Activated CD4-positive, alpha-beta memory T cell treated with anti-CD3 and anti-CD28 coated beads, Interleukin-2, amount 10 ng/mL, durations not matched to agents 7 days and 5 days (primary cell): ENCODE results near the gene ZFX. TPM values are rescaled to one million over a fixed set of nuclear protein-coding genes. Genes with fewer than 3 reads are reported as not detected.
"Not testable (repeated sequence)": the region's sequence is repeated elsewhere in the genome, so short reads cannot be mapped to it uniquely, and the experiment has no call there.

Experiments
- CTCF ChIA-PET: fragments of 350-600 bp; sonication (Branson Sonifier 250); formaldehyde crosslinking; loops from one replicate; lab custom pipeline; 2021; ENCODE audit warnings: antibody characterized with exemption, inconsistent platforms; lab: Charles Lee
- POLR2A ChIA-PET: fragments of 350-600 bp; sonication (Branson Sonifier 250); formaldehyde crosslinking; loops from one replicate; lab custom pipeline; 2021; ENCODE audit warnings: antibody characterized with exemption; lab: Charles Lee
- DNase-seq: peaks from one replicate; pipeline ENCODE4 v3.0.0-alpha.2; 2020
- H3K27ac Mint-ChIP-seq: one replicate; pipeline ENCODE4 v1.8.0; 2021; ENCODE audit warnings: mild to moderate bottlenecking, mixed read lengths
- H3K27me3 Mint-ChIP-seq: one replicate; pipeline ENCODE4 v1.8.0; 2021; ENCODE audit warnings: mixed read lengths
- H3K36me3 Mint-ChIP-seq: one replicate; pipeline ENCODE4 v1.8.0; 2021; ENCODE audit warnings: low read depth, mixed read lengths
- H3K4me1 Mint-ChIP-seq: one replicate; pipeline ENCODE4 v1.8.0; 2021; ENCODE audit warnings: mixed read lengths
- H3K4me3 Mint-ChIP-seq: one replicate; pipeline ENCODE4 v1.8.0; 2021; ENCODE audit warnings: mild to moderate bottlenecking, mixed read lengths
- H3K9me3 Mint-ChIP-seq: one replicate; pipeline ENCODE4 v1.8.0; 2021; ENCODE audit warnings: mixed read lengths
- total RNA-seq, 2 experiments: library from RNA; stranded (reverse); gene quantifications; one replicate each; pipeline ENCODE4 v1.2.3, GENCODE V29; 2021

ZFX gene
- total RNA-seq, result 10 to 100 TPM; 40.8 to 43.3 TPM

DNA sequence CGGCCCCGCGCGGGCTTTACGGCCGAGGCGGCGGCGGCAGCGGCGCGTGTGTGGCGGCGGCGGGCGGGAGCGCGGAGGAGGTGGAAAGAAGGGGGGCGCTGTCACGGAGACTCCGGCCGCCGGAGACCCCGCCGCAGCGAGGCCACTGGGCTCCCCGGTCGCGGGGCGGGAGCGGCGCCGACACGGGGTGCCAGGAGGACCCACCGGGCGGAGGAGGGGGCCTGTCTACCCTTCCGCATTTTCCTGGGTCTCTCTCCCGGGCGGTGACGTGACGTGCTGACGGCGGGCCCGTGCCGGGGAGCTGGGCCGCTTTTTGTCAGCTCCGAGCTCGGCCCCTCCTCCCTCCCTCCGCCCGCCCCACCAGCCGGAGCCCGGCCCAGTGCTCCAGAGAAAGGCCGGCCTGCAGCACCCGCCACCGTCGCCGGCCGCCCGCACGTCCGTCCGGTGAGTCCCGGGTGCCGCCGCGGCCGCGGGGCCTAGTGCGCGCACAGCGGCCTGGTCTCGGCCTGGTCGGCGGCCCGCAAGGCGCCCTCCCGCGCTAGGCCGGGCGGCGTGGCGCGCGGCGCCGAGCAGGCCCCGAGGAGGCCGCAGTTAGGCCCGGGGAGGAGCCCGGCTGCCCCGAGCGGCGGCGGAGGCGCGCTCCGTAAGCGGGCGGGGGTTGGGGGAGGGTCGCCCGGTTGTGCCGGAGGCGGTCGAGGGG, at the start of gene ZFX:
TSS of gene ZFX (plus strand) at position 379 of the 700 bp plus-strand sequence. CDS start 23,014 bp downstream, outside the sequence.
- peaks cover 61% of the 10 kb centered on the region for H3K4me1 Mint-ChIP-seq
- POLR2A ChIA-PET, result interaction anchor here (1.0 to 1.4 kb wide), 3 partner anchors 96 to 366 kb away, joined by 3 to 5 read pairs (median 3); partner anchors contain the start of gene SAT1
- CTCF ChIA-PET, result interaction anchor here (0.5 kb wide), 1 partner anchor 216 kb away, joined by 3 read pairs; no protein-coding TSS in a partner anchor

GRCh38 chrX:24100713-24101112, 48.8 kb upstream of the ZFX start:
- H3K27ac Mint-ChIP-seq, result peak overlapping the region; percentile 18
- POLR2A ChIA-PET, result interaction anchor here (0.9 kb wide), 1 partner anchor 101 kb away, joined by 3 read pairs; no protein-coding TSS in a partner anchor

More for the DNA sequence above, at the start of gene ZFX:
- Mint-ChIP-seq H3K36me3 (peaks cover 29% of the 10 kb centered on the region), H3K9me3 (no peaks in the 10 kb centered on the region), H3K27me3 (no peaks in the 10 kb centered on the region), H3K27ac (peak within 1 kb of the TSS; percentile 92), H3K4me3 (peak within 1 kb of the TSS; percentile 84)
- DNase-seq, result peak; percentile 70

DNA sequence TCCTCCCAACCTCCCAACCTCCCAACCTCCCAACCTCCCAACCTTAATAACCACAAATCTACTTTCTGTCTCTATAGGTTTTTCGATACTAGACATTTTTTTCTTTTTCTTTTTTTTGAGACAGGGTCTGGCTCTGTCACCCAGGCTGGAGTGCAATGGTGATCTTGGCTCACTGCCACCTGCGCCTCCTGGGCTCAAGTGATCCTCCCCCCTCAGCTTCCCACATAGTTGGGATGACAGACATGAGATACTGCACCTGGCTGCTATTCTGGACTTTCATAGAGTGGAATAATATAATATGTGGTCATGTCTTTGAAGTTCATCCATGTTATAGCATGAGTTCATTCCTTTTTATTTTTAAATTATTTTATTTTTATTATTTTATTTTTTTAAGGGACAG, 39.5 kb upstream of the ZFX start:
- Mint-ChIP-seq H3K27me3 (no peaks in the 10 kb centered on the region), H3K4me3 (no peak overlapping the region), H3K9me3 (no peaks in the 10 kb centered on the region), H3K36me3 (no peaks in the 10 kb centered on the region), H3K4me1 (no peaks in the 10 kb centered on the region), H3K27ac (no peak overlapping the region)
- ChIA-PET CTCF (no interaction called here), POLR2A (no interaction called here)
- no peak for DNase-seq

More at GRCh38 chrX:24100713-24101112, 48.8 kb upstream of the ZFX start:
- CTCF ChIA-PET, result no interaction called here
- DNase-seq, result no peak
- H3K27me3 Mint-ChIP-seq, result no peaks in the 10 kb centered on the region
- no peaks in the 10 kb centered on the region for H3K9me3 Mint-ChIP-seq
- H3K4me1 Mint-ChIP-seq, result peaks cover 21% of the 10 kb centered on the region
- H3K4me3 Mint-ChIP-seq, result no peak overlapping the region
- H3K36me3 Mint-ChIP-seq, result no peaks in the 10 kb centered on the region

DNA sequence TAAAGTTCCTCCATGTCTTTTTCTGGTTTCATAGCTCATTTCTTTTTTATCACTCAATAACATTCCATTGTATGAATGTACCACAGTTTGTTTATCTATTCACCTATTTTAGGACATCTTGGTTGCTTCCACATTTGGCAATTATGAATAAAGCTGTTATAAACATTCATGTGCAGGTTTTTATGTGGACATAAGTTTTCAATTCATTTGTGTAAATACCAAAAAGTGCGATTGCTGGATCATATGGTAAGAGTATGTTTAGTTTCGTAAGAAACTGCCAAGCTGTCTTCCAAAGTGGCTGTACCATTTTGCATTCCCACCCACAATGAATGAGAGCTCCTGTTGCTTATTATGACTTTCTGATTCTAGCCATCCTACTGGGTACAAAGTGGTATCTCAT, 36.3 kb upstream of the ZFX start:
- H3K36me3 Mint-ChIP-seq, result no peaks in the 10 kb centered on the region
- no peaks in the 10 kb centered on the region for H3K27me3 Mint-ChIP-seq
- H3K4me1 Mint-ChIP-seq, result no peaks in the 10 kb centered on the region
- H3K4me3 Mint-ChIP-seq, result no peak overlapping the region
- no peak overlapping the region for H3K27ac Mint-ChIP-seq
- no peak for DNase-seq
- ChIA-PET CTCF (no interaction called here), POLR2A (no interaction called here)
- no peaks in the 10 kb centered on the region for H3K9me3 Mint-ChIP-seq

GRCh38 chrX:24117258-24117657, 32.3 kb upstream of the ZFX start:
- H3K27me3 Mint-ChIP-seq, result no peaks in the 10 kb centered on the region
- H3K4me3 Mint-ChIP-seq, result no peak overlapping the region
- no peaks in the 10 kb centered on the region for H3K4me1 Mint-ChIP-seq
- CTCF ChIA-PET, result no interaction called here
- H3K36me3 Mint-ChIP-seq, result no peaks in the 10 kb centered on the region
- DNase-seq, result no peak
- H3K9me3 Mint-ChIP-seq, result no peaks in the 10 kb centered on the region
- POLR2A ChIA-PET, result no interaction called here
- H3K27ac Mint-ChIP-seq, result no peak overlapping the region

DNA sequence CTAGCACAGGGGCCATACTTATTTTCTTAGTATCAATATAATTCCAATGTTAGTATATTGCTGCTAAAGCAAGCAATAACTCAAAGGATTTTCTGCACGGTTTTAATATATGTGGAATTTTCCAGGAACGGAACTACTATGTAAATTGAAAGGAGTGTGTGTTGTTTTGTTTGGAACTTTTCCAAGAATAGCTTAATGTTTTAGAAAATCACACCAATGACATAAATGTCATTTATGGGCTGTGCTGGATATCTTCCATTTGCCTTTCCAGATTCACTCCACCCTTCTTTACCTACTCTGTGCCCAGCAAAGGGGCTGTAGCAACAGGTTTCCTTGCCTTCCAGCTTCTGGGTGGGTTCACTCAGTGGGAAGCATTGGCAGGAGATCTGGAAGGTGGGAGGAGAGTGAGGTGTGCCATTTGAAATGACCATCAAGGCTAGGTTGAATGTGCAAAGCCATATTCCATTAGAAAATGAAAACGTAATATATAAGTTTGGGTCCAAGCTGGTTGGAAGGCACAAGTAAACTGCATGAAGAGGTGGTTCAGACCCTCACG, 25.2 kb upstream of the ZFX start:
- Mint-ChIP-seq H3K9me3 (no peaks in the 10 kb centered on the region), H3K4me3 (no peak overlapping the region), H3K4me1 (no peaks in the 10 kb centered on the region), H3K27me3 (no peaks in the 10 kb centered on the region), H3K36me3 (no peaks in the 10 kb centered on the region), H3K27ac (no peak overlapping the region)
- ChIA-PET CTCF (no interaction called here), POLR2A (no interaction called here)
- no peak for DNase-seq

GRCh38 chrX:24125028-24125612, 24.4 kb upstream of the ZFX start:
- no peak overlapping the region for H3K4me3 Mint-ChIP-seq
- CTCF ChIA-PET, result no interaction called here
- H3K27me3 Mint-ChIP-seq, result no peaks in the 10 kb centered on the region
- POLR2A ChIA-PET, result no interaction called here
- DNase-seq, result no peak
- H3K9me3 Mint-ChIP-seq, result no peaks in the 10 kb centered on the region
- H3K27ac Mint-ChIP-seq, result no peak overlapping the region
- H3K4me1 Mint-ChIP-seq, result no peaks in the 10 kb centered on the region
- H3K36me3 Mint-ChIP-seq, result no peaks in the 10 kb centered on the region

DNA sequence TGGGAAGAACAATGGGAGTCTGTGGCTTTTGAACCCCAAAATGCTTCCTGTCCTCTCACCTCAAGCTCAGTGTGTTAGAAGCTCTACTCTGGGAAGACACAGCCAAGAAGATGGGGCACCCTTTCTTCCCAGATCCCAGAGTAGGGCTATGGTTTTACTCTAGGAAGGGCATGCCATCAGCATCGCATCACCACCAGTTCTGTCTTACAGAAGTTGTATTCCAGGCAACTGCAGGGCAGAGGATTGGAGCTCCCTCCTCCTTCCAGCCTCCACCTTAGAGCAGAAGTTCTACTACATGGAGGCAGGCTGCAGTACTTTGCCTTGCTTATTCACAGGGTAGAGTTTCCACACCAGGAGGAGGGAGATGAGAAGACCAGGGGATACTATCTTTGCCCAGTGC, 18.1 kb upstream of the ZFX start:
- Mint-ChIP-seq H3K36me3 (no peaks in the 10 kb centered on the region), H3K27ac (no peak overlapping the region), H3K9me3 (no peaks in the 10 kb centered on the region), H3K27me3 (no peaks in the 10 kb centered on the region), H3K4me1 (no peaks in the 10 kb centered on the region), H3K4me3 (no peak overlapping the region)
- CTCF ChIA-PET, result no interaction called here
- POLR2A ChIA-PET, result no interaction called here
- DNase-seq, result no peak

DNA sequence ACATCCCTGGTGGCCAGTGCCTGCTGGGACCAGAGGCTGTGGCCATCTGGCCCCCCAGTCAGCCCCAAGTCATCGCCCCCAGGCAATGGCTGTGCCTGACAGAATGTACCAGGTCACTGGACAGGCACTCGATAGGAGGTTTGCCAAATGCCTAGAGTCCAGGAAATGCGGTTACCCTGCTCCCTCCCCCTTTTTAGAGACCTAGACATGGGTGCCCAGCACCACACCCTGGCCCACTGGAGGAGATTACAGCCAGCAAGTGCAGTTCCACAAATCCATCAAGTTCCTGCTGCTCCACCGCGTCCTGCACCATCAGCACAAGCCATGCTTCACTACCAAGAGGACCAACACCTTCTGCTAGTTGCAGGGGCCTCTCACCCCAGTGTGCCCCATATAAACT, 16.2 kb upstream of the ZFX start:
- no peak overlapping the region for H3K27ac Mint-ChIP-seq
- no peaks in the 10 kb centered on the region for H3K36me3 Mint-ChIP-seq
- H3K4me3 Mint-ChIP-seq, result no peak overlapping the region
- DNase-seq, result no peak
- no peaks in the 10 kb centered on the region for H3K27me3 Mint-ChIP-seq
- H3K9me3 Mint-ChIP-seq, result no peaks in the 10 kb centered on the region
- no peaks in the 10 kb centered on the region for H3K4me1 Mint-ChIP-seq
- POLR2A ChIA-PET, result no interaction called here
- CTCF ChIA-PET, result no interaction called here

- CTCF ChIA-PET, result interaction anchor here (0.6 kb wide), 1 partner anchor 82 kb away, joined by 3 read pairs; no protein-coding TSS in a partner anchor
- H3K4me3 Mint-ChIP-seq, H3K36me3 Mint-ChIP-seq, DNase-seq, H3K27ac Mint-ChIP-seq, H3K4me1 Mint-ChIP-seq, H3K27me3 Mint-ChIP-seq, H3K9me3 Mint-ChIP-seq, POLR2A ChIA-PET: not testable (repeated sequence)
Observed at GRCh38 chrX:24135768-24136167, 13.8 kb upstream of the ZFX start.

DNA sequence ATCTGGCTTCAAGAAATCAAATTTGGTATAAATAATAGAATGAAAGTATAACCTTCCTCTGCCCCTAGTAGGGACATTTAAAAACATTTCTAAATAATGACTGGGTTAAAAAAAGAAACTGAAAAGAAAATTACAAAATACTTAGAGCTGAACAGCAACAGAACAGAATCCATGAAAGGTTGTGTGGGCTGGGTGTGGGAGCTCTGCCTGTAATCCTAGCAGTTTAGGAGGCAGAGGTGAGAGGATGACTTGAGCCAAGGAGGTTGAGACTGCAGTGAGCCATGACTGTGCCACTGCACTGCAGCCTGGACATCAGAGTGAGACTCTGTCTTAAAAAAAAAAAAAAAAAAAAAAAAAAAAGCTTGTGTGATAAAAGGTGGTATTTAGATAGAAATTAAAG, 12.3 kb upstream of the ZFX start:
- POLR2A ChIA-PET, result no interaction called here
- no peak overlapping the region for H3K4me3 Mint-ChIP-seq
- no peaks in the 10 kb centered on the region for H3K27me3 Mint-ChIP-seq
- H3K36me3 Mint-ChIP-seq, result no peaks in the 10 kb centered on the region
- DNase-seq, result no peak
- no peaks in the 10 kb centered on the region for H3K4me1 Mint-ChIP-seq
- CTCF ChIA-PET, result no interaction called here
- H3K9me3 Mint-ChIP-seq, result no peaks in the 10 kb centered on the region
- H3K27ac Mint-ChIP-seq, result no peak overlapping the region

DNA sequence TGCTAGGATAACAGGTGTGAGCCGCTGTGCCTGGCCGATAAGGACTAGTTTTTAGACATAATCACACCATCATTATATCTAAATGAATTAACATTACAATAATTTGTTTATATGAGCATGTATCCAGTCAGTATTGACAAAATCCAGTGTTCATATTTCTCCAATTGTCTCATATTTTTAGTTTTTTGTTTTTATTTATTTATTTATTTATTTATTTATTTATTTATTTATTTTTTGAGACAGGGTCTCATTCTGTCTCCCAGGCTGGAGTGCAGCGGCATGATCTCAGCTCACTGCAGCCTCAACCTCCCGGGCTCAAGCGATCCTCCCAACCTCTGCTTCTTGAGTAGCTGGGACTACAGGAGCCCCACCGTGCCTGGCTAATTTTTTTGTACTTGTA, 5.5 kb upstream of the ZFX start:
- H3K36me3 Mint-ChIP-seq, CTCF ChIA-PET, DNase-seq, H3K27me3 Mint-ChIP-seq, H3K27ac Mint-ChIP-seq, H3K4me3 Mint-ChIP-seq, POLR2A ChIA-PET, H3K9me3 Mint-ChIP-seq: not testable (repeated sequence)
- H3K4me1 Mint-ChIP-seq, result peaks cover 31% of the 10 kb centered on the region

GRCh38 chrX:24144528-24144927, 5.0 kb upstream of the ZFX start:
- no peaks in the 10 kb centered on the region for H3K9me3 Mint-ChIP-seq
- H3K27ac Mint-ChIP-seq, result no peak overlapping the region
- DNase-seq, result no peak
- ChIA-PET CTCF (interaction anchor here (1.2 kb wide), 1 partner anchor 91 kb away, joined by 3 read pairs; no protein-coding TSS in a partner anchor), POLR2A (no interaction called here)
- no peaks in the 10 kb centered on the region for H3K36me3 Mint-ChIP-seq
- H3K4me1 Mint-ChIP-seq, result peaks cover 31% of the 10 kb centered on the region
- H3K4me3 Mint-ChIP-seq, result no peak overlapping the region
- H3K27me3 Mint-ChIP-seq, result no peaks in the 10 kb centered on the region
